ENCODE data around the gene GYPE.
"Not testable (repeated sequence)": the region's sequence is repeated elsewhere in the genome, so short reads cannot be mapped to it uniquely, and the experiment has no call there.

DNA sequence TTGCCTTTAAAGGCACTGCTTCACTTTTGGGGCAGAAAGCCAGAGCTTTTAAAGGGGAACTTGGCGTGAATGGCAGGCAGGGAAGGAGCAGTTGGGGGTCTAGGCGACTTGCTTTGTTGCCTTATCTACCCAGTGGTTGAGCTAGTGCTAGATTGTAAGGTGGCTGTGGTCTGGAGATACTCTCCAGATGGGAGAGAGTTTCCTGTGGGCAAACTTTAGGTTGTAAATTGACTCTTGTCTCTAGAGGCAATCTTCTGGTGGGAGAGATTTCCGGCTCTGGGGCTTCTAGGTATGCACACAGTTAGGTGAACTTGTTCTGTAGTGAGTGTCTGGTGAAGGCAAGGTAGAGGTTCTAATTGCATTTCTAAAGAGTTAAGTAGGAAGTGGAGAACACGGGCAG lies 50.7 kb downstream of the GYPE start:
- TF ChIP-seq, protein P1, sequence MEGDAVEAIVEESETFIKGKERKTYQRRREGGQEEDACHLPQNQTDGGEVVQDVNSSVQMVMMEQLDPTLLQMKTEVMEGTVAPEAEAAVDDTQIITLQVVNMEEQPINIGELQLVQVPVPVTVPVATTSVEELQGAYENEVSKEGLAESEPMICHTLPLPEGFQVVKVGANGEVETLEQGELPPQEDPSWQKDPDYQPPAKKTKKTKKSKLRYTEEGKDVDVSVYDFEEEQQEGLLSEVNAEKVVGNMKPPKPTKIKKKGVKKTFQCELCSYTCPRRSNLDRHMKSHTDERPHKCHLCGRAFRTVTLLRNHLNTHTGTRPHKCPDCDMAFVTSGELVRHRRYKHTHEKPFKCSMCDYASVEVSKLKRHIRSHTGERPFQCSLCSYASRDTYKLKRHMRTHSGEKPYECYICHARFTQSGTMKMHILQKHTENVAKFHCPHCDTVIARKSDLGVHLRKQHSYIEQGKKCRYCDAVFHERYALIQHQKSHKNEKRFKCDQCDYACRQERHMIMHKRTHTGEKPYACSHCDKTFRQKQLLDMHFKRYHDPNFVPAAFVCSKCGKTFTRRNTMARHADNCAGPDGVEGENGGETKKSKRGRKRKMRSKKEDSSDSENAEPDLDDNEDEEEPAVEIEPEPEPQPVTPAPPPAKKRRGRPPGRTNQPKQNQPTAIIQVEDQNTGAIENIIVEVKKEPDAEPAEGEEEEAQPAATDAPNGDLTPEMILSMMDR (IDR thresholded peaks at IDR 0.05; ENCODE audit: insufficient read depth, low read length) = not testable (repeated sequence)
- not testable (repeated sequence) for TF ChIP-seq POLR2AphosphoS5 (IDR thresholded peaks at IDR 0.05; ENCODE audit: low read depth)
- TF ChIP-seq, protein P2, sequence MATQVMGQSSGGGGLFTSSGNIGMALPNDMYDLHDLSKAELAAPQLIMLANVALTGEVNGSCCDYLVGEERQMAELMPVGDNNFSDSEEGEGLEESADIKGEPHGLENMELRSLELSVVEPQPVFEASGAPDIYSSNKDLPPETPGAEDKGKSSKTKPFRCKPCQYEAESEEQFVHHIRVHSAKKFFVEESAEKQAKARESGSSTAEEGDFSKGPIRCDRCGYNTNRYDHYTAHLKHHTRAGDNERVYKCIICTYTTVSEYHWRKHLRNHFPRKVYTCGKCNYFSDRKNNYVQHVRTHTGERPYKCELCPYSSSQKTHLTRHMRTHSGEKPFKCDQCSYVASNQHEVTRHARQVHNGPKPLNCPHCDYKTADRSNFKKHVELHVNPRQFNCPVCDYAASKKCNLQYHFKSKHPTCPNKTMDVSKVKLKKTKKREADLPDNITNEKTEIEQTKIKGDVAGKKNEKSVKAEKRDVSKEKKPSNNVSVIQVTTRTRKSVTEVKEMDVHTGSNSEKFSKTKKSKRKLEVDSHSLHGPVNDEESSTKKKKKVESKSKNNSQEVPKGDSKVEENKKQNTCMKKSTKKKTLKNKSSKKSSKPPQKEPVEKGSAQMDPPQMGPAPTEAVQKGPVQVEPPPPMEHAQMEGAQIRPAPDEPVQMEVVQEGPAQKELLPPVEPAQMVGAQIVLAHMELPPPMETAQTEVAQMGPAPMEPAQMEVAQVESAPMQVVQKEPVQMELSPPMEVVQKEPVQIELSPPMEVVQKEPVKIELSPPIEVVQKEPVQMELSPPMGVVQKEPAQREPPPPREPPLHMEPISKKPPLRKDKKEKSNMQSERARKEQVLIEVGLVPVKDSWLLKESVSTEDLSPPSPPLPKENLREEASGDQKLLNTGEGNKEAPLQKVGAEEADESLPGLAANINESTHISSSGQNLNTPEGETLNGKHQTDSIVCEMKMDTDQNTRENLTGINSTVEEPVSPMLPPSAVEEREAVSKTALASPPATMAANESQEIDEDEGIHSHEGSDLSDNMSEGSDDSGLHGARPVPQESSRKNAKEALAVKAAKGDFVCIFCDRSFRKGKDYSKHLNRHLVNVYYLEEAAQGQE (IDR thresholded peaks at IDR 0.05; ENCODE audit: insufficient replicate concordance, low read depth) = not testable (repeated sequence)
